PC-9 (cell line): Measurements from ENCODE around the gene PCNX1. TPM values are rescaled to one million over a fixed set of nuclear protein-coding genes. Genes with fewer than 3 reads are reported as not detected.

ENCODE experiments used
- BruUV-seq: library from RNA; stranded (reverse); fragments of 400-500 nt; replicated peaks from 2 replicates; lab custom pipeline; 2021; lab: Mats Ljungman, UMichigan
- CTCF ChIA-PET: fragments of 300-600 bp; sonication (Branson Sonifier 250); formaldehyde crosslinking; loops from one replicate; lab custom pipeline; 2022; ENCODE audit warnings: antibody characterized with exemption; lab: Charles Lee
- POLR2A ChIA-PET: fragments of 300-600 bp; sonication (Branson Sonifier 250); formaldehyde crosslinking; loops from one replicate; lab custom pipeline; 2022; ENCODE audit warnings: antibody characterized with exemption; ENCODE audit not compliant: unreplicated experiment; lab: Charles Lee
- DNase-seq, 2 experiments: peaks; one replicate each; pipeline versions ENCODE4 v3.0.0 to v3.0.0-alpha.2; 2015 to 2022; ENCODE audit warnings: mixed read lengths in 1 of 2
- H2AFZ ChIP-seq: fragments of 200-600 bp; sonication (generic); 2 replicates; pipeline ENCODE4 v1.8.1; 2017; ENCODE audit warnings: antibody characterized with exemption
- H3F3A ChIP-seq: fragments of 200-600 bp; sonication (generic); 2 replicates; pipeline ENCODE4 v1.8.1; 2017; ENCODE audit warnings: antibody characterized with exemption, mild to moderate bottlenecking, low read depth; ENCODE audit not compliant: insufficient read depth
- H3K27ac ChIP-seq: fragments of 200-600 bp; sonication (generic); 2 replicates; pipeline ENCODE4 v1.6.1; 2016; ENCODE audit warnings: mixed run types
- H3K27me3 ChIP-seq: fragments of 200-600 bp; sonication (generic); 2 replicates; pipeline ENCODE4 v1.6.1; 2016; ENCODE audit warnings: low read depth, mixed run types; ENCODE audit not compliant: insufficient read depth
- H3K36me3 ChIP-seq: fragments of 200-600 bp; sonication (generic); 2 replicates; pipeline ENCODE4 v1.6.1; 2016; ENCODE audit warnings: low read depth, mixed run types
- H3K4me1 ChIP-seq: fragments of 200-600 bp; sonication (generic); replicated peaks from 2 replicates; pipeline ENCODE4 v1.6.1; 2016; ENCODE audit warnings: mixed run types; ENCODE audit not compliant: insufficient read depth
- H3K4me2 ChIP-seq: fragments of 200-600 bp; sonication (generic); 2 replicates; pipeline ENCODE4 v1.6.1; 2017; ENCODE audit warnings: mixed run types
- H3K4me3 ChIP-seq: fragments of 200-600 bp; sonication (generic); 2 replicates; pipeline ENCODE4 v1.6.1; 2016; ENCODE audit warnings: mixed run types
- H3K79me2 ChIP-seq: fragments of 200-600 bp; sonication (generic); 2 replicates; pipeline ENCODE4 v1.6.1; 2017; ENCODE audit warnings: low read depth, mixed run types
- H3K9me2 ChIP-seq: fragments of 200-600 bp; sonication (generic); 2 replicates; pipeline ENCODE4 v1.8.1; 2017; ENCODE audit warnings: mild to moderate bottlenecking; ENCODE audit not compliant: insufficient read depth
- H3K9me3 ChIP-seq: fragments of 200-600 bp; sonication (generic); 2 replicates; pipeline ENCODE4 v1.8.1; 2016; ENCODE audit warnings: low read depth; ENCODE audit not compliant: insufficient read depth
- H4K20me1 ChIP-seq: fragments of 200-600 bp; sonication (generic); 2 replicates; pipeline ENCODE4 v1.8.1; 2017; ENCODE audit not compliant: insufficient read depth
- CTCF ChIP-seq: fragments of 200-600 bp; sonication (generic); conservative IDR thresholded peaks from 2 replicates; pipeline ENCODE4 v1.6.1; 2017; ENCODE audit warnings: mixed run types, antibody characterized with exemption, mild to moderate bottlenecking, moderate library complexity
- EZH2 ChIP-seq: fragments of 200-600 bp; sonication (generic); IDR thresholded peaks from 2 replicates; pipeline ENCODE4 v1.8.0; 2017; ENCODE audit warnings: antibody characterized with exemption, low read depth
- intact Hi-C: fragments of 100-400 bp; cut with micrococcal nuclease; formaldehyde crosslinking; loops from one replicate; pipeline ENCODE4 v1.10.0; 2022; ENCODE audit not compliant: unreplicated experiment
- total RNA-seq: library from RNA; stranded (reverse); gene quantifications from 2 replicates; pipeline ENCODE4 v1.2.3, GENCODE V29; 2021

PCNX1 gene
- total RNA-seq, 1 experiment from 2014 or later: 37.6 TPM

GRCh38 chr14:70893858-70894291, 13.4 kb upstream of the PCNX1 start:
- Histone ChIP-seq H3K4me2 (no peak overlapping the region), H3K36me3 (no peaks in the 10 kb centered on the region), H3K27ac (no peak overlapping the region), H3K27me3 (no peaks in the 10 kb centered on the region), H4K20me1 (no peaks in the 10 kb centered on the region), H3K9me2 (no peaks in the 10 kb centered on the region), H3K9me3 (no peaks in the 10 kb centered on the region), H3F3A (no peaks in the 10 kb centered on the region), H2AFZ (no peak overlapping the region), H3K4me1 (0 out of 2 replicates have a peak, but pooled peaks cover 6% of the 10 kb centered on the region), H3K79me2 (no peaks in the 10 kb centered on the region), H3K4me3 (no peak overlapping the region)
- no peak for DNase-seq
- ChIA-PET CTCF (no interaction called here), POLR2A (no interaction called here)
- intact Hi-C loops: no loop called here
- TF ChIP-seq EZH2: no peak
- TF ChIP-seq CTCF: no peak
- BruUV-seq: no TSS peak

- Histone ChIP-seq H3K4me2 (no peak overlapping the region), H3K4me1 (0 out of 2 replicates have a peak, but pooled peaks cover 6% of the 10 kb centered on the region), H3K79me2 (no peaks in the 10 kb centered on the region), H3K27ac (no peak overlapping the region), H3K27me3 (no peaks in the 10 kb centered on the region), H3K4me3 (no peak overlapping the region), H4K20me1 (no peaks in the 10 kb centered on the region), H3K9me3 (no peaks in the 10 kb centered on the region), H3K36me3 (no peaks in the 10 kb centered on the region), H2AFZ (no peak overlapping the region), H3F3A (no peaks in the 10 kb centered on the region), H3K9me2 (no peaks in the 10 kb centered on the region)
- DNase-seq: no peak
- ChIA-PET POLR2A (interaction anchor here (0.7 kb wide), 1 partner anchor 188 kb away, joined by 14 read pairs; no protein-coding TSS in a partner anchor), CTCF (no interaction called here)
- TF ChIP-seq EZH2: no peak
- no peak for TF ChIP-seq CTCF
- intact Hi-C loops: no loop called here
- BruUV-seq: no TSS peak
Measured at GRCh38 chr14:70894868-70895267, 12.4 kb upstream of the PCNX1 start.

GRCh38 chr14:70896317-70896716, 10.9 kb upstream of the PCNX1 start:
- TF ChIP-seq EZH2: no peak
- TF ChIP-seq CTCF: no peak
- H3K4me3 ChIP-seq: no peak overlapping the region
- H3F3A ChIP-seq: no peaks in the 10 kb centered on the region
- BruUV-seq: no TSS peak
- 0 out of 2 replicates have a peak, but pooled peaks cover 6% of the 10 kb centered on the region for H3K4me1 ChIP-seq
- H3K36me3 ChIP-seq: no peaks in the 10 kb centered on the region
- no peaks in the 10 kb centered on the region for H3K79me2 ChIP-seq
- H3K9me3 ChIP-seq: no peaks in the 10 kb centered on the region
- ChIA-PET POLR2A (no interaction called here), CTCF (no interaction called here)
- intact Hi-C loops: no loop called here
- H3K27ac ChIP-seq: no peak overlapping the region
- no peaks in the 10 kb centered on the region for H4K20me1 ChIP-seq
- DNase-seq: no peak
- H3K9me2 ChIP-seq: no peaks in the 10 kb centered on the region
- no peak overlapping the region for H3K4me2 ChIP-seq
- H3K27me3 ChIP-seq: no peaks in the 10 kb centered on the region
- no peak overlapping the region for H2AFZ ChIP-seq
